Measurements from ENCODE around the gene XKR8.
A peak's percentile ranks its signal among the peaks of the same experiment; 100 is the strongest.

Gene XKR8, protein sequence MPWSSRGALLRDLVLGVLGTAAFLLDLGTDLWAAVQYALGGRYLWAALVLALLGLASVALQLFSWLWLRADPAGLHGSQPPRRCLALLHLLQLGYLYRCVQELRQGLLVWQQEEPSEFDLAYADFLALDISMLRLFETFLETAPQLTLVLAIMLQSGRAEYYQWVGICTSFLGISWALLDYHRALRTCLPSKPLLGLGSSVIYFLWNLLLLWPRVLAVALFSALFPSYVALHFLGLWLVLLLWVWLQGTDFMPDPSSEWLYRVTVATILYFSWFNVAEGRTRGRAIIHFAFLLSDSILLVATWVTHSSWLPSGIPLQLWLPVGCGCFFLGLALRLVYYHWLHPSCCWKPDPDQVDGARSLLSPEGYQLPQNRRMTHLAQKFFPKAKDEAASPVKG

DNA sequence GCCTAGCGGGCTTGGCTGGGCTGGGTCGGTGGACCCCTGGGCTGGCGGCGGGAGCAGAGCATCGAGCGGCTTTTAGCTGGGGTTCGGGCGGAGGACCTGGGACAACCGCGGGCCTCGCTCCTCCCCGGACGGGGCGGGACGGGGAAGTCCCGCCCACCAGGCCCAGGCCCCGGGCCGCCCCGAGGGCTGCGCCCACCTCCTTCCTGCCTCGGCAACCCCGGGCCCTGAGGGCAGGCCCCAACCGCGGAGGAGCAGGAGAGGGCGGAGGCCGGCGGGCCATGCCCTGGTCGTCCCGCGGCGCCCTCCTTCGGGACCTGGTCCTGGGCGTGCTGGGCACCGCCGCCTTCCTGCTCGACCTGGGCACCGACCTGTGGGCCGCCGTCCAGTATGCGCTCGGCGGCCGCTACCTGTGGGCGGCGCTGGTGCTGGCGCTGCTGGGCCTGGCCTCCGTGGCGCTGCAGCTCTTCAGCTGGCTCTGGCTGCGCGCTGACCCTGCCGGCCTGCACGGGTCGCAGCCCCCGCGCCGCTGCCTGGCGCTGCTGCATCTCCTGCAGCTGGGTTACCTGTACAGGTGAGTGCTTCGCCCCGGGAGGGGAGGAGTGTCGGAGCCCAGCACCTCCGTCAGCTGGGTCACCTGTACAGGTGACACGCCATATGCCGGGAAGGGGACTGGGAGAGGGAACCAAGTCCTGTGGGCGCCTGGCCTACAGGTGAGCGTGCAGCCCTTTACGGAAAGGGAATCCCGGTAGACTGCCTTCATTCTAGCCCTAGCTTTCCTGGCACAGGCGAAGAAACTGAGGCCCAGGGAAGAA is at the start of gene XKR8:
XKR8 (plus strand) TSS at position 182 of the 812 bp plus-strand sequence; CDS start at position 279, 97 bp downstream.
- in situ Hi-C loops (cut with HindIII; ENCODE audit: low pct_ligation_motif_present, low pct_unique_long_range_greater_than_20kb, low sequenced_read_pairs), result no loop called here
- DNase-seq, result peak; percentile 81

DNA sequence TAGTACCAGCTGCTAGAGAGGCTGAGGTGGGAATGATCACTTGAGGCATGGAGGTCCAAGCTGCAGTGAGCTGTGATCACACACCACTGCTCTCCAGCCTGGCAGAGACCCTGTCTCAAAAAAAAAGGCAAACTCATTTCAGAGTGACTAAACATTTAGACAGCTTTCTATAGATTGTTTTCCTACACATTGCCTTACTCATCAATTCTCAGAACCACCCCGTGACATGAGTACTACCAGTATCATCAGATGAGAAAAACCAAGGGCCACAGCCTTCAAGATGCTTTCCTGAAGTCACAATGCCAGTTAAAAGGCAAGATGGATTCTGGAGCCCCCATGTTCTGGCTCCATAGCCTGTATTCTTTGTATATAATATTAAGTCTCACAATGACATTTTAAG is 47.3 kb upstream of the XKR8 start:
- in situ Hi-C loops (cut with HindIII; ENCODE audit: low pct_ligation_motif_present, low pct_unique_long_range_greater_than_20kb, low sequenced_read_pairs), result no loop called here
- DNase-seq, result no peak

DNA sequence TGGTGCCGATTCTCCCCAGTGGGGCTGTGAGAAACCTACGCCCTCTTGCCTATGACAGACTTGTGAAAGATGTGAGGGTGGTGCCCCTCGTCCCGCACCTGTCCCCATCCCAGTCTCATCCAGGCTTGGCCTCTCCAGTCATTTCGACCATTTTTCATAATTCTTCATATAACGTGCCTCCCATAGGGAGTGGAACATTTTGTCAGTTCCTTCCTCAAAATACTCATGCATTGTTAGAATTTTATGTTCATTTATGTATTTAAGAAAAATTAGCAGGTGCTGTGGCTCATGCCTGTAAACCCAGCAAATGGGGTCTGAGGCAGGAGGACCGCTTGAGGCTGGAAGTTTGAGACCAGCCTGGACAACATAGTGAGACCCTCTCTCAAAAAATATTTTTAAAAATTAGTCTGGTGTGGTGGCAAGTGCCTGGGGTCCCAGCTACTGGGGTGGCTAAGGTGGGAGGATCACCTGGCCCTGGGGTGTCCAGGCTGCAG is 44.6 kb upstream of the XKR8 start:
- in situ Hi-C loops (cut with HindIII; ENCODE audit: low pct_ligation_motif_present, low pct_unique_long_range_greater_than_20kb, low sequenced_read_pairs), result no loop called here
- no peak for DNase-seq

DNA sequence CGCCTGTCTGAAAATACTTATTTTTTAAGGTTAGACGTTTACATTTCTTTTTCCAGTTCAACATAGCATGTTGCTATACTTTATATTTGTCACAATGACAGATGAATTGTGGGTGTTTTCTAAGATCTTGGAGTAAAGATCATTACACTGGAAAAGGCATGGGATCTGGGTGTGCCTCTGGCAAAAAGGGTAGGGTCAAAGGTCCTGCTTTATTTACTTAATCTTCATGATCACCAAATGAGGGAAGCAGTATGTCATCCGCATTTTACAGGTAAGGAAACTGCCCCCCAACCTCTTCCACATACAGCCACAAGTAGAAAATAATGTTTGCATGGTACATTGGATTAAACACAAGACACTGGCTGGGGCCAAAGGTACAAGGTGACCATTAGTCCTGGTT is 37.5 kb upstream of the XKR8 start:
- DNase-seq, result no peak
- in situ Hi-C loops (cut with HindIII; ENCODE audit: low pct_ligation_motif_present, low pct_unique_long_range_greater_than_20kb, low sequenced_read_pairs), result no loop called here

DNA sequence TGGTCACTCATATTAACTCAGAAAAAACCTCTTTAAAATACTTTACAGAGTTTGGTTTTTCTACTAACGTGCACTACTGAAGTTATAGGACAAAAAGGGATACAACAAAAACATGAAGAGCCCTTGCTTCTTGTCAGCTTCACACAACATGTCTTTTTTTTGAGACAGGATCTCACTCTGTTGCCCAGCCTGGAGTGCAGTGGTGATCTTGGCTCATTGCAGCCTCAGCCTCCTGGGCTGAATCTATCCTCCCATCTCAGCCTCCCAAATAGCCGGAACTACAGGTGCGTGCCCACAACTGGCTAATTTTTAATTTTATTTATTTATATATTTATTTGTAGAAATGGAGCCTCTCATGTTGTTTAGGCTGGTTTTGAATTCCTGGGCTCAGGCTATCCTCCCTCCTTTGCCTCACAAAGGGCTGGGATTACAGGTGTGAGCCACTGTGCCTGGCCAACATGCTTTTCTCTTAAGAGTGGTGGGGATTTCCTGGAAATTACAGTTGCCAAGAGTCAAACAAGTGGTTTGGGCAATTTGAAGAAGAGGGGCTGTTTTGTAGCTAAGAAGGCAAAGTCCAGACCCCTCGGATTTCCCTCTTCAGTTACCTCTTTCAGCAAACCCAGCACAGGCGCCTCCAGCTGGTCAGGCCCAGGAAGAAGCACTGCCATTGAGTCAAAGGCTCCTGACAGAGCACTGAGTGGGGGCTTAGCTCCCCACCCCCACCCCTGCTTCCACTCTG is 31.4 kb upstream of the XKR8 start:
- DNase-seq, result no peak

DNA sequence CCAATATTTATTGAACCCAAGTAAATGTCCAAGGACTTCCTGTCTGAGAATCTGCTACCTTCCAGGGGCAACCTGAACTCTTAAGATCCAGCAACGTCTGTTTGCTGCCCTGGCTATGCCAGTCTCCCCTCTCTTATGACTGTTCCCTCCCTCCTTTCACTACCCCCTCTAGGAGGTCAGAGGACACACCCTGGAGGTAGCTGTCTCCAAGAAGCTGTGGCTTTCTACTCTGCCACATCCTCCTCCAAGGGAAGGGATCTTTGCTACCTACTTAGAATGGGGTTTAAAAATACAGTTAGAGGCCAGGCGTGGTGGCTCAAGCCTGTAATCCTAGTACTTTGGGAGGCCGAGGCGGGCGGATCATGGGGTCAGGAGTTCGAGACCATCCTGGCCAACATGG is 28.6 kb upstream of the XKR8 start:
- in situ Hi-C loops (cut with HindIII; ENCODE audit: low pct_ligation_motif_present, low pct_unique_long_range_greater_than_20kb, low sequenced_read_pairs), result no loop called here
- no peak for DNase-seq

More for the DNA sequence above, 31.4 kb upstream of the XKR8 start:
- in situ Hi-C loops (cut with HindIII; ENCODE audit: low pct_ligation_motif_present, low pct_unique_long_range_greater_than_20kb, low sequenced_read_pairs), result no loop called here

DNA sequence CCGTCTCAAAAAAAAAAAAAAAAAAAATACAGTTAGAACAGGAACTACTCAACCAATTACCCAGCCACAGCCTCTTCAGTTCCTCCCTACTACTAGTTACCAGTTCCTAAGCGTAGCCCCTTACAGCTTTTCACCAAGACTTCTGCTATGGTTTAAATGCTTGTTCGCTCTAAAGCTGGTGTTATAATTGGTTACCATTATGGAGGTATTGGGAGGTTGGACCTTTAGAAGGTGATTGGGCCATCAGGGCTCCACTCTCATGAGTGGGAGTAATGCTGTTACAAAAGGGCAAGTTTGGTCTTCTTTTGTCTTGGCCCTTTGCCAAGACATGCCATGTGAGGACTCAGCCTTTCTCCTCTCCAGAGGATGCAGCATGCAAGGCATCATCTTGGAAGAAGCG is 28.0 kb upstream of the XKR8 start:
- in situ Hi-C loops (cut with HindIII; ENCODE audit: low pct_ligation_motif_present, low pct_unique_long_range_greater_than_20kb, low sequenced_read_pairs), result no loop called here

DNA sequence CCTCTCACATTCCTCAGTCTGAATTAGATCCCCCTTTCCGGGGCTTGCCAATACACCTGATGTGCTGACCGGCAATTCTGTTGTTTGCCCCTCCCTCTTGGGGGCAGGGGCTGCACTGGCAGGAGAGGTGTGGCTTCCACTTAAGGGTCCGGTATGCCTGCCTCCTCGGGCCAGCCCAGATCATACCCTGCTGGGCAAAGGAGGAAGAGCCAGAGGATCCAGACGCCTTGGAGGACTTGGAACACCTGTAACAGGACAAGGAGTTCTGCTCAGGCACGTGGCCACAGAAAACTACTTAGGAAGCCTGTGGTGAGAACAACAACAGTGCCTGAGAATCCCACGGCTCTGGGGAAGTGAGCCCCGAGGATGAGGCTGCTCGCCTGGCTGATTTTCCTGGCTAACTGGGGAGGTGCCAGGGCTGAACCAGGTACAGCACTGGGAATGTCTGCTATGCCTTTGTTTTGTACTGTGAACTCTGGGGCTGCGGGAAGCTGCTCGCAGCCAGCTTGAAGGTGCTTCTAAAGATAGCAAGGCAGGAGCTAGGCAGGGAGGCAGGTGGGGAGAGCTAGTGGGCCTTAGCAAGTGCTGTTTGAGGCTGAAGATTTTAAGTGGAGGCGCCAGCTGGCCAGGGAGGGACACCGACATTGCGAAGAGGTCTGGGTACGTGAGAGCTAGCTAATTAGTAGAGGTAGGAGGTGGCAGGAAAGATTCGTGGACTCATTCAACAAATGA is 24.8 kb upstream of the XKR8 start, which contains the start of gene SMPDL3B:
SMPDL3B (plus strand) TSS at position 183 of the 732 bp plus-strand sequence; CDS start at position 367, 184 bp downstream.
- peak; percentile 81 for DNase-seq
- in situ Hi-C loops (cut with HindIII; ENCODE audit: low pct_ligation_motif_present, low pct_unique_long_range_greater_than_20kb, low sequenced_read_pairs), result no loop called here

More for the DNA sequence above, 28.0 kb upstream of the XKR8 start:
- no peak for DNase-seq

DNA sequence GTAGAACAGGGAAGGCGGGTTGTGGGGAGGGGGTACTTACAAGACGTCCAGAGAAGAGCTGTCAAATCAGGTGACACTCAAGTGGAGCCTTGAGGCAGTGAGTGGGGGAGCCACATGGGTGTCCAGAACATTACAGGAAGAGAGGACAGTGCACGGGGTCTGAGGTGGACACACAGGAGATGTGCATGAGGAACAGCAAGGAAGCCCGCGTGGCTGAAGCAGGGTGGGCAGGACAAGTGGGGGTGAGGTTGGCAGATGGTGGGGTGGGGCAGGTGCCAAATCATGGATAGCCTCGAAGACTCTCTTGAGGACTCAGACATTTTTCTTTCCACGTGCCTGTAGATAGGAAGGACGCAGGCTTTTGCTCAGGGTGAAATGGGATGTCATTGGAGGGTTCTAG is 24.1 kb upstream of the XKR8 start:
- in situ Hi-C loops (cut with HindIII; ENCODE audit: low pct_ligation_motif_present, low pct_unique_long_range_greater_than_20kb, low sequenced_read_pairs), result no loop called here
- no peak for DNase-seq

DNA sequence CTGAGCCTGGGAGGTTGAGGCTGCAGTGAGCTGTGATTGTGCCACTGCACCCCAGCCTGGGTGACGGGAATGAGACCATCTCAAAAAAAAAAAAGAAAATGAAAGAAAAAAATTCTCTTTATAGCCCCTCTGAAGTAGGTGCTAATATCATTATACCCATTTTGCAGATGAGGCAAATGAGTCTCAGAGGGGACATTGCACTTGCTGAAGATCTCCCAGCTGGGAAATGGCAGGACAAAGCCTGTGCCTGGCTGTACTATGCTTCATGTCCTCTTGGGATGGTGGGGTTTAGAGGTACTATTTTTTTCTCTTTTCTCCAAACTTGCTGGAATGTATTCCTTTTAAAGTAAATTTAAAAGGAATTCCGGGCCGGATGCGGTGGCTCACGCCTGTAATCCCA is 23.4 kb upstream of the XKR8 start:
- in situ Hi-C loops (cut with HindIII; ENCODE audit: low pct_ligation_motif_present, low pct_unique_long_range_greater_than_20kb, low sequenced_read_pairs), result no loop called here
- no peak for DNase-seq

DNA sequence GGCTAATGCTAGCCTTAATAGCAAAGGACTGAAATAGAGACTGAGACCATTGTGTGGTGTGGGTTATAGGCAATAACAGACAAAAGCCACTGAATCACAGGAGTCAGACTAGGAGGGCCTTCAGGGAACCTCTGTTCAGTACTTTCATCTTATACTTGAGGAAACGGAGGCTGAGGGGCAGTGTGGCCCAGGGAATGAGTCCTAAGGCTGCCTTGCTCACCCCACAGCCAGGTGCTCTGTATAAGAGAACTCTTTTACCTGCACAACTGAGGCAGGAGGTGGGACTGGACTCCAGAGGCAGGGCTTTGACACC is 22.3 kb upstream of the XKR8 start:
- no peak for DNase-seq
- in situ Hi-C loops (cut with HindIII; ENCODE audit: low pct_ligation_motif_present, low pct_unique_long_range_greater_than_20kb, low sequenced_read_pairs), result no loop called here

DNA sequence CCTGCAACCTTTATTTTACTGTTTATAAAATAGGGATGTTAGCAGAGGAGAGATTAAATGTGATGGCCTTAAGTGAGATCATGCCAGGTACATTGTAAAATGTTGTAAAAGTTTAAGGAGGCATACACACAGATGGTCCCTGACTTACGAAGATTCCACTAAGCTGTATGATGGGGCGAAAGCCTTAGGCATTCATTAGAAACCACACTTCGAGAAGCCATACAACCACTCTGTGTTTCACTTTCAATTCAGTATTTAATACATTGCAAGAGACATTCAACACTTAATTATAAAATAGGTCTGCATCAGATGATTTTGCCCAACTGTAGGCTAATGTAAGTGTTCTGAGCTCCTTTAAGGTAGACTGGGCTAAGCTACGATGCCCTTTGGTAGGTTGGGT is 21.3 kb upstream of the XKR8 start:
- no peak for DNase-seq
- in situ Hi-C loops (cut with HindIII; ENCODE audit: low pct_ligation_motif_present, low pct_unique_long_range_greater_than_20kb, low sequenced_read_pairs), result no loop called here

DNA sequence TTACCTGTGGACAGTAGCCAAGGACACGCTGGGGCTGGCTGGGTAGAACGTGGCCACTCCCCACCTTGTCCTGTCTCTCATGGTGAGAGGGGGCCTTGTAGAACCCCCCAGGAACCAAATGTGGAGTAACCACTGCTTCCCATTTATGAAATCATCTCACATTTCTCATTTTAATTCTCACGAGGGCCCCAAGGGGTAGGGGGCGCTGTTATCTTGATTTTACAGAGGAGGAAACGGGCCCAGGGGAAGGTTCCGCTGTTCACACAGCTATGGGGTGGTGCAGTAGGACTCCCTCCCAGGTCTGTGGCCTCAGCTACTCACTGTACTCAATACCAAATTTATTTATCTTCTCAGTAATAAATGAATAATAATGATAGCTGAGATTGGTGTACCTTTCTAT is 19.5 kb upstream of the XKR8 start:
- in situ Hi-C loops (cut with HindIII; ENCODE audit: low pct_ligation_motif_present, low pct_unique_long_range_greater_than_20kb, low sequenced_read_pairs), result no loop called here
- peak; percentile 18 for DNase-seq

DNA sequence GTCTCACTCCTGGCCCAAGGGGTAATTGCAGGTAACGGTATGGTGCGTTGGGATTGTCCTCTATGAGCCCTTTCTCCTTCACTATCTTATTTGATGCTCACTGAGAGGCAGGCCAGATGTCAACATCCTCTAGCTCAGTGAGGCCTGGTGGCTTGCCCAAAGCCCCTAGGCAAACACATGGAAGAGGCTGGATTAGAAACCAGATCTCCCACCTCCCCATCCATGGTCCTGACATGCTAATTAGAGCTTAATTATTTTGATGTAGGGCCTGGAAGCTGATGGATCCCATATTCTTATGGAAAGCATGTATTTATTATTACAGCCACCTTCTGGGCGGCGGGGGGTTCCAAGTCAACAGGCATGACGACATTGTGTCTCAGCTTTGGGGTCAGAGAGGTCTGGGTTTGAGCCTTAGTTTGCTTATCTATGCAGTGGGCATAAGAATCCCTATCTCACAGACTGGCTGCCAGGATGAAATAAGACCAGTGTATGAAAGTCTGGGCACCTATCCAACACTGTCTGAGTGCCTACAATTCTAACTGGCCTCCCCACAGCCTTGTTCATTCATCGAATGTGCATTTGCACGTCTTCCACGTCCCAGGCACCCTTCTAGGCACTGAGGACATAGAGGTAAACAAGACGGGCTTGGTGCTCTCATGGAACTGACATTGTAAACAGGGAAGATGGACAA is 18.8 kb upstream of the XKR8 start:
- DNase-seq, result no peak
- in situ Hi-C loops (cut with HindIII; ENCODE audit: low pct_ligation_motif_present, low pct_unique_long_range_greater_than_20kb, low sequenced_read_pairs), result no loop called here

DNA sequence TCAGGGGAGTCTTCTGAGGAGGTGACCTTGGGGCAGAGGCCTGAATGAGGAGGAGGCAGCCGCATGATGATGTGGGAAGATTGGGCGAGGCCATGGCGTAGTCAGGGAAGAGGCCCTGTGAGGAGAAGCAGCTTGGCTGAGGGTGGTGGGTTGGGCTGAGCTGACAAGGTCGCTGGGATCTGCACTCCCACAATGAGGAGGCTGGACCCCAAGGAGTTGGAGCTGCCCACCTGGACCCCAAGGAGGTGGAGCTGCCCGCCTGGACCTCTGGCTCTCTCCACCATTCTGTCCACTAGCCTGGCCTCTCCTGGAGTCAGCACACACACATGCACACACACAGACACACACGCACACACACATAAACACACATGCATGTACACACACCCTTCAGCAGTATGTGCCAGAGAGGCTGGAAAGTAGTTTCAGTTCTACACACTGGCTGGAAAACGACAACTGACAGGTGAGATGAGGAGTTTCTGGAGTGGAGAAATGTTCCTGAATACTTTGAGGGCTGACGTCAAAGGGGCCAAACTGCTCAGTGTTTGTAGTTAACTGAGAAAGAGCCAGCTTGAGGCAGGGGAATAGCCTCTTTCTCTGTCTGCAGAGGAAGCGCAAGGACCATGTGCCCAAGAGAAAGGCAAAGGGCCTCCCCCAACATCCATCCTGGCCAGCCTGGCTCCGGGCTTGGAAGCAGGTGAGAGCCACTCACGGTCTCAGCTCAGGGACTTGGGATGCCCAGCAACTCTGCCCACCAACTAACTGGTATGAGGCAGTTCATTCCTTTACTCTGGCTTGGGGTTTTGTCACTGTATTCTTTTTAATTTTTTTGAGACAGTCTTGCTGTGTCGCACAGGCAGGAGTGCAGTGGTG is 17.9 kb upstream of the XKR8 start:
- in situ Hi-C loops (cut with HindIII; ENCODE audit: low pct_ligation_motif_present, low pct_unique_long_range_greater_than_20kb, low sequenced_read_pairs), result no loop called here
- DNase-seq, result no peak

DNA sequence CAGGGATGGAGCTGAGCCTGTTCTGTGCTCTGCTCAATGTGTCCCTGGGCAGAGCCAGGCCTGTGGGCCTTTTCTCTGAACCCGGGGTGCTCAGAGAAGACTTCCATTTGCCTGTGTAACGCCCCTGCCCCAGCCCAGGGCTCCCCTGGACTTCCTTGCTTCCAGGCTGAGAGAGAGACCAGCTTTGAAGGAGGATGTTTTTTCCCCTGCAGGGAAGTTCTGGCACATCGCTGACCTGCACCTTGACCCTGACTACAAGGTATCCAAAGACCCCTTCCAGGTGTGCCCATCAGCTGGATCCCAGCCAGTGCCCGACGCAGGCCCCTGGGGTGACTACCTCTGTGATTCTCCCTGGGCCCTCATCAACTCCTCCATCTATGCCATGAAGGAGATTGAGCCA is 14.8 kb upstream of the XKR8 start:
- no peak for DNase-seq
- in situ Hi-C loops (cut with HindIII; ENCODE audit: low pct_ligation_motif_present, low pct_unique_long_range_greater_than_20kb, low sequenced_read_pairs), result no loop called here

DNA sequence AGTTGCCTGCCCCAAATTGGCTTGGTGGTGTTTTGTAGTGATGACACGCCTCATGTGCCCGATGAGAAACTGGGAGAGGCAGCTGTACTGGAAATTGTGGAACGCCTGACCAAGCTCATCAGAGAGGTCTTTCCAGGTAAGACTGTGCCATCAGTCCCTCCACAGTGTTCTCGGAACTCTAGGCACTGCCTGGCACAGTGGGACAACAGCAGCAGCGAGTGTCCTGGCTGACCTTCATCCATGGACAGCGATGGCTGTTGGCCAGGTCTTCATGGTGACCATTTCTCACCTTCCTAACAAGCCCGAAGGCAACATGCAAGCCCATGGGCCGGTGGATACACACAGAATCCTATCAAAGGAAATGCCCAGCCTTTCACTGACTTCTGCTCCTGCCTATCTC is 10.7 kb upstream of the XKR8 start:
- DNase-seq, result no peak
- in situ Hi-C loops (cut with HindIII; ENCODE audit: low pct_ligation_motif_present, low pct_unique_long_range_greater_than_20kb, low sequenced_read_pairs), result no loop called here

Measured in ACHN (cell line).